ENCODE data around the gene CWC27.

Gene CWC27

GRCh38 chr5:64980176-64980575, 211.4 kb downstream of the CWC27 start:
- TF ChIP-seq ZFX (IDR thresholded peaks at IDR 0.05; ENCODE audit: borderline replicate concordance) (no peak), CTCF (IDR thresholded peaks at IDR 0.05) (no peak)
- H3K27ac ChIP-seq = no peak overlapping the region

DNA sequence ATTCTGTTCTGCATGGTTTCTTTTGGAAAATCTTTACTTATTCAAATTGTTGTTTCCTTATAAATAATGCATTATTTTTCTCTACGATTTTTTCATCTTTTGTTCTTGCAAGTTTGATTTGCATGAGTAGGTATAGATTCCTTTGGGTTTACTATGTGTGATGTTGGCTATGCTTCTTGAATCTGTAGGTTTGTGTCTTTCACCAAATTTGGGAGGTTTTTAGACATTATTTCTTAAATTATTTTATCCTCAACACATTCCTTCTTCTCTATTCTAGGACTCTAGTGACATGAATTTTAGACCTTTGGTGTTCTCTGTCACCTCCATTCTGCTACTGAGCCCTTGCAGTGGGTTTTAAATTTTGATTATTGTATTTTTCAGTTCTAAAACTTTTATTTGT, 219.0 kb downstream of the CWC27 start:
- no peak overlapping the region for H3K27ac ChIP-seq
- TF ChIP-seq ZFX (IDR thresholded peaks at IDR 0.05; ENCODE audit: borderline replicate concordance) (no peak), CTCF (IDR thresholded peaks at IDR 0.05) (no peak)

- H3K27ac ChIP-seq = no peak overlapping the region
- no peak for TF ChIP-seq CTCF (IDR thresholded peaks at IDR 0.05)
- no peak for TF ChIP-seq ZFX (IDR thresholded peaks at IDR 0.05; ENCODE audit: borderline replicate concordance)
Observed at GRCh38 chr5:65009207-65009606, 240.5 kb downstream of the CWC27 start.

DNA sequence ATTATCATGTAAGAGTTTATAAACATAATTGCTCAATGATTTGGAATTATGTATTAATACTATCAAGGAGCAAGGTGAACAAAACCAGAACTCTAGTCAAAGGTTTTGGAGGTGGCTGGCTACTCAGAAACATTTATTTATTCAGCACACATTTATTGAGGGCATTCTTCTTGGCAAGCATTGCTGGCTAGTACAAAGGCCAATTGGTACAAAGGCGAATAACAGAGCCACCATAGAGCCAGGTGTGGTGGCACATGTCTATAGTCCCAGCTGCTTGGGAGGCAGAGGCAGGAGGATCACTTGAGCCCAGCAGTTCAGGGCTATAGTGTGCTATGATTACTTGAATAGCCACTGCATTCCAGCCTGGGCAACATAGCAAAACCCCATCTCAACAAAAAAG, 242.1 kb downstream of the CWC27 start:
- TF ChIP-seq CTCF (IDR thresholded peaks at IDR 0.05) = no peak
- TF ChIP-seq ZFX (IDR thresholded peaks at IDR 0.05; ENCODE audit: borderline replicate concordance) = no peak
- no peak overlapping the region for H3K27ac ChIP-seq

DNA sequence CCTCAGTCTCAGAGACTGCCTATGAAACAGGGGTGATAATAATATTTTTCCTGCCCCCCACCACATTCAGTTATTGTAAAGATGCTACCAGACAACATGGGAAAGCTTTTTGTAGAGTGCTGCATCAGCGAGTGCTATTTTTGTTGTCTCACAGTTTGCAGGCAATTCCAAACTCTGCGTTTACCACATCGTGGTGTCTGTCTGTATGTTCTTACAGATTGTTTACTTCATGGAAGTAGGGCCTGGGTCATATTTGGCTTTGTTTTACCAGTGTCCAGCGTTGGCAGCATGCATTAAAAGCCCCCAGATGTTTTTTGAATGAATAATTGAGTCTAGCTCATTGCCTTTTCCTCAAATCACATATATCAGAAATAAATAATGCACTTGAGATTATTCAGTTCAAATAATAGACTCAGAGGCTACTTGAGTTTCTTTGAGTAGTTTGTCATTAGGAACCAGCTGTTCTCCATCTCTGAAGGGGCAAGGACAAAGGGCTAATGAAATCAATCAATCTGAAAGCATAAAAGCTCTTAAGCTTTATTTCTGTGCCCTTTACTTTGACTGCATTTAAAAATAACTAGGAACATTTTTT, 243.7 kb downstream of the CWC27 start:
- no peak for TF ChIP-seq CTCF (IDR thresholded peaks at IDR 0.05)
- no peak for TF ChIP-seq ZFX (IDR thresholded peaks at IDR 0.05; ENCODE audit: borderline replicate concordance)
- no peak overlapping the region for H3K27ac ChIP-seq

GRCh38 chr5:65013166-65013565, 244.4 kb downstream of the CWC27 start:
- TF ChIP-seq ZFX (IDR thresholded peaks at IDR 0.05; ENCODE audit: borderline replicate concordance) (no peak), CTCF (IDR thresholded peaks at IDR 0.05) (no peak)
- no peak overlapping the region for H3K27ac ChIP-seq

GRCh38 chr5:65014769-65015168, 246.0 kb downstream of the CWC27 start:
- no peak for TF ChIP-seq CTCF (IDR thresholded peaks at IDR 0.05)
- TF ChIP-seq ZFX (IDR thresholded peaks at IDR 0.05; ENCODE audit: borderline replicate concordance) = no peak
- no peak overlapping the region for H3K27ac ChIP-seq
